ENCODE data around the gene IL18.
A peak's percentile ranks its signal among the peaks of the same experiment; 100 is the strongest.
"Not testable (repeated sequence)": the region's sequence is repeated elsewhere in the genome, so short reads cannot be mapped to it uniquely, and the experiment has no call there.

The IL18 gene

GRCh38 chr11:112115386-112115785 is 48.5 kb downstream of the IL18 start:
- DNase-seq = no peak

- no peak for DNase-seq
These were observed 49.4 kb downstream of the IL18 start for GRCh38 chr11:112114460-112114859.

- peak; percentile 58 for DNase-seq
These were observed 50.1 kb downstream of the IL18 start for GRCh38 chr11:112113539-112114457.

- DNase-seq = no peak
These were observed 57.8 kb downstream of the IL18 start for GRCh38 chr11:112106070-112106469.

- no peak for DNase-seq
These were observed 60.4 kb downstream of the IL18 start for GRCh38 chr11:112103446-112103845.

- DNase-seq = no peak
These were observed 63.4 kb downstream of the IL18 start for GRCh38 chr11:112100462-112100861.

GRCh38 chr11:112097734-112098528 is 66.0 kb downstream of the IL18 start:
- DNase-seq = no peak

- no peak for DNase-seq
These were observed 67.7 kb downstream of the IL18 start for GRCh38 chr11:112096194-112096593.

- DNase-seq = not testable (repeated sequence)
These were observed 68.6 kb downstream of the IL18 start for GRCh38 chr11:112095302-112095701.
